Ramos (cell line): ENCODE data around the gene ZNG1B.
"Not testable (repeated sequence)": the region's sequence is repeated elsewhere in the genome, so short reads cannot be mapped to it uniquely, and the experiment has no call there.

Source experiments
- in situ Hi-C: fragments of 300-500 bp; cut with MboI; formaldehyde crosslinking; loops from one replicate; pipeline ENCODE4 v1.14.3; 2022; ENCODE audit warnings: low sequenced_read_pairs; ENCODE audit not compliant: unreplicated experiment

Gene ZNG1B

DNA sequence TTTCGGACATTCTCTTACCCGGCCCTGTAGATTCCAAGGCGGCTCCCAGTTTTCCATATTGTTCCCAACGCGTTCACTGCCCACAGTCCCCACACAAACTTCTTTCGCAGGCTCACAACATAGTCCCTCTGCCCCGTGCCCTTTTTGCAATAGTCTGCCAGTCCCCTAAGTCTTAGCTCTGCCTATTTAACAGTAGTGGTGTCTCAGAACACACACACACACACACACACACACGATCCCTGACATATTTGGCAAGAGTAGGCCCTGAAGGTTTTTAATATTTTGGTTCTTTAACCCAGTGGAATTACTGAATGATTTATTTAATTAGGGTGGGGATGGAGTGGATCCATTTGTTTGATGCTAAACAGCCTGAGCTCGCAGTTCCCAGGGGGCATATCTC, 105.0 kb downstream of the ZNG1B start:
- in situ Hi-C loops = not testable (repeated sequence)
